HepG2 (cell line): ENCODE measurements around the gene GSG1. TPM values are rescaled to one million over a fixed set of nuclear protein-coding genes. Genes with fewer than 3 reads are reported as not detected.

Experiments used
- ATAC-seq: fragments of 200-7000 bp; cut with Tn5 transposase; 3 replicates; pipeline ENCODE4 v1.9.1; 2020; ENCODE audit warnings: mild to moderate bottlenecking, moderate library complexity
- BruUV-seq: library from RNA; stranded (reverse); fragments of 400-500 nt; replicated peaks from 2 replicates; lab custom pipeline; 2021; lab: Mats Ljungman, UMichigan
- CTCF ChIA-PET: fragments of 300-600 bp; formaldehyde crosslinking; extraction: SDS; loops from one replicate; lab custom pipeline; 2021; ENCODE audit warnings: low total read pairs, inconsistent platforms, low intra/inter-chr PET ratio; lab: Yijun Ruan, JAX
- POLR2A ChIA-PET: fragments of 350-600 bp; sonication (Branson Sonifier 250); formaldehyde crosslinking; loops from one replicate; lab custom pipeline; 2020; ENCODE audit warnings: antibody characterized with exemption, inconsistent platforms; lab: Yijun Ruan, JAX
- DNase-seq: peaks from one replicate; pipeline ENCODE4 v3.0.0-alpha.2; 2015; ENCODE audit warnings: low spot score
- FAIRE-seq: peaks from 3 replicates; lab custom pipeline; 2011; peaks lifted over from hg19 to GRCh38; lab: Jason Lieb, UNC
- H2AFZ ChIP-seq: one replicate; pipeline ENCODE4 v1.6.1; 2011; ENCODE audit warnings: low read length, inconsistent platforms
- H3K27ac ChIP-seq: fragments of 300-600 bp; 3 replicates; pipeline ENCODE4 v1.8.0; 2011; ENCODE audit warnings: mixed run types, mild to moderate bottlenecking, mixed read lengths, low read length, inconsistent platforms; ENCODE audit not compliant: insufficient read depth; ENCODE audit errors: extremely low read length
- H3K27me3 ChIP-seq, 2 experiments: fragments of 200-600 bp in 1 of 2; 2 replicates in 1 of 2; 3 replicates in 1 of 2; pipeline versions ENCODE4 v1.6.0 to v1.8.0; 2011; ENCODE audit warnings: low read length in 2 of 2, mild to moderate bottlenecking in 2 of 2, moderate library complexity in 2 of 2, inconsistent platforms in 1 of 2; ENCODE audit not compliant: insufficient read depth in 2 of 2, control insufficient read depth in 1 of 2
- H3K36me3 ChIP-seq, 2 experiments: fragments of 200-600 bp in 1 of 2; replicated peaks in 1 of 2; 2 replicates in 1 of 2; 3 replicates in 1 of 2; pipeline versions ENCODE4 v1.5.1 to v1.8.0; 2011; ENCODE audit warnings: low read length in 2 of 2, inconsistent platforms in 1 of 2; ENCODE audit not compliant: insufficient read depth in 2 of 2, control insufficient read depth in 1 of 2
- H3K4me1 ChIP-seq: 2 replicates; pipeline ENCODE4 v1.5.1; 2012; ENCODE audit warnings: low read length, inconsistent platforms; ENCODE audit not compliant: insufficient read depth
- H3K4me2 ChIP-seq: 2 replicates; pipeline ENCODE4 v1.6.0; 2011; ENCODE audit warnings: low read depth, low read length, inconsistent platforms
- H3K4me3 ChIP-seq, 3 experiments: fragments of 200-600 bp in 1 of 3; sonication (generic), shearing (Covaris generic) in 1 of 3; replicated peaks in 1 of 3; 2 replicates each; pipeline ENCODE4 v1.5.1; 2011 to 2016; ENCODE audit warnings: low read length in 3 of 3, inconsistent platforms in 2 of 3, low read depth in 2 of 3, mild to moderate bottlenecking in 2 of 3, control low read depth in 1 of 3, mixed read lengths in 1 of 3; ENCODE audit not compliant: insufficient read depth in 1 of 3
- H3K79me2 ChIP-seq: one replicate; pipeline ENCODE4 v1.6.1; 2011; ENCODE audit warnings: low read length, inconsistent platforms; ENCODE audit not compliant: insufficient read depth
- H3K9ac ChIP-seq: 2 replicates; pipeline ENCODE4 v1.6.0; 2011; ENCODE audit warnings: mild to moderate bottlenecking, low read depth, low read length, inconsistent platforms; ENCODE audit not compliant: insufficient read depth
- H3K9me3 ChIP-seq: 2 replicates; pipeline ENCODE4 v1.5.1; 2012; ENCODE audit warnings: mild to moderate bottlenecking, low read length
- H4K20me1 ChIP-seq: 2 replicates; pipeline ENCODE4 v1.6.0; 2011; ENCODE audit warnings: inconsistent platforms, mild to moderate bottlenecking, low read length, moderate library complexity; ENCODE audit not compliant: insufficient read depth
- ATF7 ChIP-seq, 2 experiments: fragments of 450-650 bp in 1 of 2; sonication (generic) in 1 of 2; formaldehyde crosslinking in 1 of 2; IDR thresholded peaks; 2 replicates each; pipeline versions ENCODE4 v1.4.0 to v1.6.1; 2016 to 2020; ENCODE audit warnings: antibody characterized with exemption in 1 of 2, mild to moderate bottlenecking in 1 of 2, missing genetic modification reagents in 1 of 2
- CBX1 ChIP-seq: IDR thresholded peaks from one replicate; pipeline ENCODE4 v1.6.1; 2016; ENCODE audit warnings: antibody characterized with exemption, low read depth
- CREB1 ChIP-seq, 2 experiments: fragments of 450-650 bp in 1 of 2; IDR thresholded peaks; 2 replicates each; pipeline ENCODE4 v1.6.1; 2016 to 2017; ENCODE audit warnings: control low read depth in 1 of 2, mild to moderate bottlenecking in 1 of 2, missing compliant biosample characterization in 1 of 2, missing genetic modification characterization in 1 of 2
- NFE2L2 ChIP-seq: fragments of 150-350 bp; IDR thresholded peaks from 2 replicates; pipeline ENCODE4 v1.6.1; 2014; ENCODE audit warnings: low read length
- RERE ChIP-seq: IDR thresholded peaks from 2 replicates; pipeline ENCODE4 v1.6.1; 2016; ENCODE audit warnings: low read depth, missing genetic modification reagents, missing compliant biosample characterization
- ZNF331 ChIP-seq: sonication (generic); formaldehyde crosslinking; IDR thresholded peaks from 2 replicates; pipeline ENCODE4 v1.4.0; 2020; ENCODE audit warnings: missing genetic modification reagents
- ZNF75D ChIP-seq: sonication (generic); formaldehyde crosslinking; IDR thresholded peaks from 2 replicates; pipeline ENCODE4 v1.8.1; 2023; ENCODE audit warnings: missing genetic modification reagents, mild to moderate bottlenecking, borderline replicate concordance
- ZSCAN29 ChIP-seq: sonication (generic); formaldehyde crosslinking; conservative IDR thresholded peaks from 2 replicates; pipeline ENCODE4 v1.4.0; 2020; ENCODE audit warnings: mild to moderate bottlenecking, missing genetic modification reagents
- WGBS: methylation state at CpG from one replicate; pipeline ENCODE4 v1.1.6; 2017; ENCODE audit warnings: low lambda C conversion rate; 5-methylcytosine and 5-hydroxymethylcytosine counted together
- in situ Hi-C: cut with HindIII; loops from 2 replicates; pipeline ENCODE4 v1.10.0; 2017; ENCODE audit warnings: low pct_unique_long_range_greater_than_20kb; ENCODE audit not compliant: extremely low pct_ligation_motif_present
- intact Hi-C: fragments of 100-400 bp; cut with micrococcal nuclease; formaldehyde crosslinking; loops from one replicate; pipeline ENCODE4 v1.10.0; 2022; ENCODE audit not compliant: unreplicated experiment
- polyA plus RNA-seq, 8 experiments: library from polyadenylated mRNA; depleted of rRNA in 3 of 8; stranded (reverse) in 7 of 8; unstranded in 1 of 8; fragments of >200 nt; fragmentation: Illumina TruSeq in 4 of 8; extraction: Trizol in 4 of 8; gene quantifications; 2 replicates each; pipeline versions ENCODE4 v1.2.1 to v1.2.3, GENCODE V29; 2011 to 2016; ENCODE audit warnings: low read depth in 4 of 8, missing spikeins in 1 of 8, mixed read lengths in 1 of 8; ENCODE audit not compliant: insufficient read depth in 1 of 8
- total RNA-seq, 5 experiments: library from RNA; depleted of rRNA; stranded (reverse); fragments of >200 nt; fragmentation: Illumina TruSeq; extraction: Trizol; gene quantifications; 2 replicates each; pipeline ENCODE4 v1.2.3, GENCODE V29; 2016; ENCODE audit warnings: low read depth in 1 of 5

The GSG1 gene
- total and polyA plus RNA-seq, 2 of the 13 experiments (the other 11 are each of a cell fraction or from before 2014, with no cell fraction given) = not detected

- TF ChIP-seq RERE (CRISPR knock-in tag) = no peak
- no peak for TF ChIP-seq ZNF75D (CRISPR knock-in tag)
- TF ChIP-seq ZSCAN29 (CRISPR knock-in tag) = no peak
- no peak for TF ChIP-seq ZNF331 (CRISPR knock-in tag)
Observed at GRCh38 chr12:13039328-13039956, 64.0 kb downstream of the GSG1 start (continued).

- Histone ChIP-seq H3K27me3 (peaks cover 2 to 28% of the 10 kb centered on the region in 2 experiments; a peak in 3 of 5 replicates), H3K4me3 (no peak overlapping the region), H2AFZ (no peak overlapping the region), H3K4me2 (no peak overlapping the region), H3K27ac (no peak overlapping the region), H3K36me3 (no peaks in the 10 kb centered on the region), H3K9ac (no peak overlapping the region), H3K4me1 (0 out of 2 replicates have a peak, but pooled peaks cover 3% of the 10 kb centered on the region), H3K9me3 (no peaks in the 10 kb centered on the region), H4K20me1 (no peaks in the 10 kb centered on the region), H3K79me2 (no peaks in the 10 kb centered on the region)
- ATAC-seq = no peak
- CTCF ChIA-PET = no interaction called here
- WGBS = 40% methylated on average over 4 of the region's 4 CpGs
- TF ChIP-seq CBX1 = no peak
- no peak for TF ChIP-seq NFE2L2
- TF ChIP-seq CREB1 (IDR thresholded peaks at IDR 0.05) = peak; percentile 91
- TF ChIP-seq CREB1 (CRISPR knock-in tag; IDR thresholded peaks at IDR 0.05) = no peak
- peak; percentile 62 for TF ChIP-seq ATF7 (IDR thresholded peaks at IDR 0.05)
- no peak for TF ChIP-seq ATF7 (CRISPR knock-in tag; IDR thresholded peaks at IDR 0.05)
- intact Hi-C loops (no loop called here), in situ Hi-C loops (no loop called here)
- no peak for DNase-seq
- FAIRE-seq = no peak
- no TSS peak for BruUV-seq
- POLR2A ChIA-PET = no interaction called here
Observed at GRCh38 chr12:13038491-13039161, 64.8 kb downstream of the GSG1 start.
